ENCODE measurements around the gene APPBP2. TPM values are rescaled to one million over a fixed set of nuclear protein-coding genes. Genes with fewer than 3 reads are reported as not detected.

APPBP2 gene, protein sequence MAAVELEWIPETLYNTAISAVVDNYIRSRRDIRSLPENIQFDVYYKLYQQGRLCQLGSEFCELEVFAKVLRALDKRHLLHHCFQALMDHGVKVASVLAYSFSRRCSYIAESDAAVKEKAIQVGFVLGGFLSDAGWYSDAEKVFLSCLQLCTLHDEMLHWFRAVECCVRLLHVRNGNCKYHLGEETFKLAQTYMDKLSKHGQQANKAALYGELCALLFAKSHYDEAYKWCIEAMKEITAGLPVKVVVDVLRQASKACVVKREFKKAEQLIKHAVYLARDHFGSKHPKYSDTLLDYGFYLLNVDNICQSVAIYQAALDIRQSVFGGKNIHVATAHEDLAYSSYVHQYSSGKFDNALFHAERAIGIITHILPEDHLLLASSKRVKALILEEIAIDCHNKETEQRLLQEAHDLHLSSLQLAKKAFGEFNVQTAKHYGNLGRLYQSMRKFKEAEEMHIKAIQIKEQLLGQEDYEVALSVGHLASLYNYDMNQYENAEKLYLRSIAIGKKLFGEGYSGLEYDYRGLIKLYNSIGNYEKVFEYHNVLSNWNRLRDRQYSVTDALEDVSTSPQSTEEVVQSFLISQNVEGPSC
- total RNA-seq (2021; fragmentation: NEBNext Ultra II Directional; extraction: Animal tissue kit (Norgen Biotek cat#: 25700)) (18.0 and 20.5 TPM in 2 replicates), polyA plus RNA-seq (2011; rRNA removed) (1.9 and 3.3 TPM in 2 replicates), polyA minus RNA-seq (2011; rRNA and poly(A)+ RNA removed) (11.2 and 17.8 TPM in 2 replicates)
- 4.6 TPM for polyA plus RNA-seq (2011; cell fraction: cytosol; rRNA removed)
- 2.6 TPM for polyA plus RNA-seq (2011; cell fraction: nucleus; rRNA removed)
- polyA plus RNA-seq (2012, experiment 1 of 2) = 9.7 to 14.7 TPM (median 10.5 TPM) in 4 replicates
- 0.81 TPM for polyA plus RNA-seq (2012, experiment 2 of 2)
- polyA plus RNA-seq (2013, experiment 1 of 2) = 4.5 TPM
- polyA plus RNA-seq (2013, experiment 2 of 2) = 4.2 TPM
- 16.5 TPM for polyA minus RNA-seq (2011; cell fraction: cytosol; rRNA and poly(A)+ RNA removed)
- 8.3 TPM for polyA minus RNA-seq (2011; cell fraction: nucleus; rRNA and poly(A)+ RNA removed)
- long read RNA-seq, experiment 1, full-length matches to known transcripts = 2 of 9 reads
- long read RNA-seq, experiment 1, partial matches to known transcripts = 3 of 9 reads
- long read RNA-seq, experiment 1, other reads (novel, unspliced or antisense) = 4 of 9 reads
- long read RNA-seq, experiment 2, full-length matches to known transcripts = 1 of 1 reads
- long read RNA-seq, experiment 2, partial matches to known transcripts = 0 of 1 reads
- long read RNA-seq, experiment 2, other reads (novel, unspliced or antisense) = 0 of 1 reads

DNA sequence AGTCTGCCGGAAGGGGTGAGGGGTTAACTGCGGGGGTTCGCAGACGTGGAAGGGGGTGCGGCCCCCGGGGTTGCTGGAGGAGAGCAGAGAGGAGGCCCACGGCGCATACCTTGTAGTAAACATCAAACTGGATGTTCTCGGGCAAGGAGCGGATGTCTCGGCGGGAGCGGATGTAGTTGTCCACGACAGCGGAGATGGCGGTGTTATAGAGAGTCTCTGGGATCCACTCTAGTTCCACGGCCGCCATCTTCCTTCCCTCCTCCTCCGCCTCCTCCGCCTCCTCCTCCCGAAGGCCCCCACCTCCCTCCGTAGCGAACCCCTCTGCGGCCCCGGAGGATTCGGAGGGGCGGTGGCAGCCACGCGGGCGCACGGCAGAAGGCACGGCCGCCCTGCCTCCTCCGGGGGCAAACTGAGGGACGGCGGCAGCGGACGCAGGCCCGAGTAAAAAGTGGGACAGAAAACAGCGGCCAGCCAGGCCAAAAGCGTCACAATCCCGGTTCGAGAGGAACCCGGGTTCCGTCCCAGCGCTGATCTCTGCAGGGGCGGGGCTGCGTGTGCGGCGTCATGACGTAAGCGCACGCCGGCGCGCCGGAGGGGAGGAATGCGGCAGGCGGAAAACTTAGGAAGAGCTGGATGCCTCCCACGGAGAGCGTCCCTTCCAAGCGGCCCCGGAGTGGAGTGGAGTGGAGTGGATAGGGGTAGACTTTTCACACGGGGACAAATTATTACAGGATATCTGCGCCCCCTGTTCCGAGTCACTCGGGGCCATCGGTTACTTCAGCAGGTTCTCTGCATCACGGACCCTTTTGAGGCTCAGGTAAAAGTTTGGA, at the start of gene APPBP2:
Gene APPBP2, minus strand, starts transcription at position 558 of the 830 bp plus-strand sequence. Its CDS starts 311 bp downstream, at position 247.
- no peak within 1 kb of the TSS for H4K91ac ChIP-seq (replicated peaks; ENCODE audit: insufficient read length, low read length)
- peak within 1 kb of the TSS; percentile 88 to 94 (median 92) for H3K9ac ChIP-seq (replicated peaks in 1 of 4; ENCODE audit: extremely low read depth in 1 of 4, low read depth in 3 of 4, low read length in 3 of 4)
- peak within 1 kb of the TSS; percentile 62 for H3K14ac ChIP-seq (ENCODE audit: insufficient read length)
- H3K23me2 ChIP-seq (ENCODE audit: low read depth, low read length) = peaks cover 8% of the 10 kb centered on the region
- H3K4me2 ChIP-seq (ENCODE audit: insufficient read depth in 1 of 2, low read depth in 2 of 2, low read length in 2 of 2) = peak within 1 kb of the TSS; percentile 82 to 92
- peak within 1 kb of the TSS; percentile 46; the same call in 1 of the 2 replicates for H2AK5ac ChIP-seq (ENCODE audit: low read depth, low read length)
- H3K4me1 ChIP-seq (replicated peaks in 1 of 4; ENCODE audit: control insufficient read depth in 3 of 4, insufficient read depth in 4 of 4, low read length in 3 of 4) = peaks cover 0 to 4% (median 0%) of the 10 kb centered on the region in 4 experiments; a peak in 2 of 7 replicates
- H3K4ac ChIP-seq (replicated peaks; ENCODE audit: insufficient read length, low read depth, low read length) = peak within 1 kb of the TSS; percentile 69
- no peaks in the 10 kb centered on the region for H3K9me3 ChIP-seq (ENCODE audit: insufficient read depth in 2 of 2, low read depth in 1 of 2, low read length in 1 of 2)
- H2BK120ac ChIP-seq (replicated peaks; ENCODE audit: low read depth, low read length) = no peak within 1 kb of the TSS
- H2BK15ac ChIP-seq (ENCODE audit: low read length) = peak within 1 kb of the TSS; percentile 93; the same call in 1 of the 2 replicates
- peak within 1 kb of the TSS; percentile 93 for H3K56ac ChIP-seq (replicated peaks; ENCODE audit: insufficient read length, low read depth, low read length)
- H3K23ac ChIP-seq (ENCODE audit: insufficient read length) = no peak within 1 kb of the TSS
- 1% methylated on average over 60 of the region's 69 CpGs; no CpG with 5 or more reads in 1 of the 2 experiments for WGBS, 2 experiments (ENCODE audit: extremely low coverage in 1 of 2, insufficient coverage in 1 of 2, insufficient read length in 1 of 2, insufficient replicate concordance in 2 of 2, low coverage in 1 of 2, low lambda C conversion rate in 2 of 2, missing lambda C conversion rate in 1 of 2)
- H3K36me3 ChIP-seq (ENCODE audit: control insufficient read depth in 2 of 4, insufficient read depth in 4 of 4, low read length in 3 of 4) = peaks cover 0 to 6% (median 0%) of the 10 kb centered on the region in 4 experiments; a peak in 1 of 8 replicates
- peak within 1 kb of the TSS; percentile 91 for H4K5ac ChIP-seq (ENCODE audit: insufficient read length, low read depth, low read length)
- peaks cover 12% of the 10 kb centered on the region for H3K79me1 ChIP-seq (ENCODE audit: low read depth, low read length)
- H2AFZ ChIP-seq (ENCODE audit: low read length) = peak within 1 kb of the TSS; percentile 45
- peak within 1 kb of the TSS; percentile 93 for H3K18ac ChIP-seq (ENCODE audit: extremely low read depth, low read length)
- peaks cover 26 to 58% of the 10 kb centered on the region in 2 experiments for H3K79me2 ChIP-seq (ENCODE audit: control insufficient read depth in 1 of 2, insufficient read depth in 2 of 2, low read length in 2 of 2)
- H4K20me1 ChIP-seq (replicated peaks in 1 of 2; ENCODE audit: control insufficient read depth in 1 of 2, insufficient read depth in 2 of 2, low read length in 2 of 2) = peaks cover 2 to 8% of the 10 kb centered on the region in 2 experiments
- peak within 1 kb of the TSS; percentile 90 to 99 (median 97) for H3K4me3 ChIP-seq (ENCODE audit: extremely low read depth in 1 of 4, insufficient read depth in 2 of 4, low read depth in 3 of 4, low read length in 4 of 4)
- peak; percentile 47 to 87 for DNase-seq (ENCODE audit: low read depth in 1 of 2, low spot score in 2 of 2)
- peak within 1 kb of the TSS; percentile 76; the same call in 1 of the 2 replicates for H2BK12ac ChIP-seq (ENCODE audit: low read depth, low read length)
- H4K8ac ChIP-seq (ENCODE audit: extremely low read depth, insufficient read depth, low read length) = peak within 1 kb of the TSS; percentile 90; the same call in 1 of the 2 replicates
- peak within 1 kb of the TSS; percentile 95 for H3K27ac ChIP-seq (ENCODE audit: low read depth, low read length)
- no peaks in the 10 kb centered on the region for H3K27me3 ChIP-seq (replicated peaks in 1 of 4; ENCODE audit: control insufficient read depth in 3 of 4, extremely low read depth in 1 of 4, insufficient read depth in 3 of 4, low read length in 3 of 4)
- H2BK20ac ChIP-seq (ENCODE audit: low read length) = no peak within 1 kb of the TSS
- H2BK5ac ChIP-seq (ENCODE audit: low read depth, low read length) = peak within 1 kb of the TSS; percentile 96
- POLR2A ChIA-PET (ENCODE audit: partially characterized antibody) = interaction anchor here (0.8 to 1.9 kb wide), 8 partner anchors 9 to 364 kb away, joined by 3 to 10 read pairs (median 6); partner anchors contain the start of gene PPM1D
- FAIRE-seq = no peak
- CTCF ChIA-PET (ENCODE audit: partially characterized antibody) = interaction anchor here (0.6 to 1.3 kb wide), 3 partner anchors 9 to 281 kb away, joined by 3 to 4 read pairs (median 3); no protein-coding TSS in a partner anchor
- TF ChIP-seq TAF1 (IDR thresholded peaks at IDR 0.05; ENCODE audit: low read depth, low read length) (peak; percentile 70), SAP30 (IDR thresholded peaks at IDR 0.05; ENCODE audit: insufficient read depth, insufficient replicate concordance, low read length) (peak; percentile 18), CHD1 (IDR thresholded peaks at IDR 0.05; ENCODE audit: low read depth, low read length) (no peak), ZNF274 (IDR thresholded peaks at IDR 0.05; ENCODE audit: borderline replicate concordance, extremely low read depth, low read length) (no peak), TBP (IDR thresholded peaks at IDR 0.05; ENCODE audit: low read depth, low read length) (peak; percentile 79)

Data from H1 (cell line).